ENCODE data around the gene ONECUT2. TPM values are rescaled to one million over a fixed set of nuclear protein-coding genes. Genes with fewer than 3 reads are reported as not detected.

The ONECUT2 gene
- total RNA-seq, 2 experiments from 2014 or later: not detected

DNA sequence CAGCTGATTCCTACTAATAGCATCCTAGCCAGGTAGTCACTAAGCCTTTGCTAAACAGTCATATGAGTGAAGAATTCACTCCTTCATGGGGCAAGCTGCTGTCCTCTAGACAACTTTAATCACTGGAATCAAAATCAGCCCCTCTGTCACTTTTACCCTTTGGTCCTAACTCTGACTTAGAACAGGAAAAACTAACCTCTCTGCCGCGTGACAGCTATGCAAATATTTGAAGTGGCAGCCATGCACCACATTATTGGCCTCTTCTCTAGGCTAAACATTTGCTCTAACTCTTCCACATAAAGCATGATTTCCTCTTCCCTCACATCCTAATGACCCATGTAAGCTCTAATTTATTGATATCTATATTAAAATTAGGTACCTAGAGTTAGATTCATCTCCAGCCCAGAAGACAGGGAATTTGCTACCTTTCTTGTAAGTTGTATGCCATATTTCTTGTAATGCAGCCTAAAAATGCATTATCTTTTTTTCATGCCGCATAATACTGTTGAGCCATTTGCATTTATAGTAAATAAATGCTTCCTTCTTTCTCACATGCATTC is 12.8 kb upstream of the ONECUT2 start:
- Mint-ChIP-seq H3K9me3 (peaks cover 6% of the 10 kb centered on the region), H3K4me1 (ENCODE audit: low read depth) (no peaks in the 10 kb centered on the region), H3K36me3 (ENCODE audit: low read depth) (no peaks in the 10 kb centered on the region), H3K27ac (no peak overlapping the region), H3K4me3 (no peak overlapping the region), H3K27me3 (peaks cover 36% of the 10 kb centered on the region)
- TF ChIP-seq, protein P1, sequence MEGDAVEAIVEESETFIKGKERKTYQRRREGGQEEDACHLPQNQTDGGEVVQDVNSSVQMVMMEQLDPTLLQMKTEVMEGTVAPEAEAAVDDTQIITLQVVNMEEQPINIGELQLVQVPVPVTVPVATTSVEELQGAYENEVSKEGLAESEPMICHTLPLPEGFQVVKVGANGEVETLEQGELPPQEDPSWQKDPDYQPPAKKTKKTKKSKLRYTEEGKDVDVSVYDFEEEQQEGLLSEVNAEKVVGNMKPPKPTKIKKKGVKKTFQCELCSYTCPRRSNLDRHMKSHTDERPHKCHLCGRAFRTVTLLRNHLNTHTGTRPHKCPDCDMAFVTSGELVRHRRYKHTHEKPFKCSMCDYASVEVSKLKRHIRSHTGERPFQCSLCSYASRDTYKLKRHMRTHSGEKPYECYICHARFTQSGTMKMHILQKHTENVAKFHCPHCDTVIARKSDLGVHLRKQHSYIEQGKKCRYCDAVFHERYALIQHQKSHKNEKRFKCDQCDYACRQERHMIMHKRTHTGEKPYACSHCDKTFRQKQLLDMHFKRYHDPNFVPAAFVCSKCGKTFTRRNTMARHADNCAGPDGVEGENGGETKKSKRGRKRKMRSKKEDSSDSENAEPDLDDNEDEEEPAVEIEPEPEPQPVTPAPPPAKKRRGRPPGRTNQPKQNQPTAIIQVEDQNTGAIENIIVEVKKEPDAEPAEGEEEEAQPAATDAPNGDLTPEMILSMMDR (IDR thresholded peaks at IDR 0.05): no peak
- POLR2A ChIA-PET: interaction anchor here (1.3 kb wide), 1 partner anchor 14 kb away, joined by 3 read pairs; no protein-coding TSS in a partner anchor
- intact Hi-C loops (cut with micrococcal nuclease): no loop called here
- CTCF ChIA-PET: no interaction called here
- no peak for DNase-seq
- ATAC-seq: no peak

DNA sequence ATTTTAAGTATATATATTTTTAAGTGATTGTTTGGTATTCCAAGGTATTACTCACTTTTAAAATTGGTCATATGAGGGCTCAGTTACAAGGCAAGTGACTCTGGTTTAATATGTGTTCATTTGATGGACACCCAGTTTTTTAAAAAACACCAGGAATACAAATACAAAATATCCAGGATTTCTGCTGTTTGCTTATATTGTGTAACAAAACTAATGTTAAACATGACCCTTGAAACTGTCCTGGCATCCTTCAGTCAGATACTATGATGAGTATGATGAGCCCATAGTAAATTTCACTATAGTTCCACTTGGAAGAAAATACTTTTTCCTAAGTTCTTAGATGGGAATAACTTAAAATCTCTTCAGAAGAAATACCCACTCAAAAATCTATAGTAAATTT is 11.4 kb upstream of the ONECUT2 start:
- ChIA-PET POLR2A (no interaction called here), CTCF (no interaction called here)
- Mint-ChIP-seq H3K4me1 (ENCODE audit: low read depth) (peaks cover under 1% of the 10 kb centered on the region), H3K4me3 (no peak overlapping the region), H3K27me3 (peaks cover 36% of the 10 kb centered on the region), H3K36me3 (ENCODE audit: low read depth) (no peaks in the 10 kb centered on the region), H3K27ac (no peak overlapping the region), H3K9me3 (peaks cover 6% of the 10 kb centered on the region)
- TF ChIP-seq, protein P1 (IDR thresholded peaks at IDR 0.05): no peak
- no peak for ATAC-seq
- DNase-seq: no peak
- intact Hi-C loops (cut with micrococcal nuclease): no loop called here

DNA sequence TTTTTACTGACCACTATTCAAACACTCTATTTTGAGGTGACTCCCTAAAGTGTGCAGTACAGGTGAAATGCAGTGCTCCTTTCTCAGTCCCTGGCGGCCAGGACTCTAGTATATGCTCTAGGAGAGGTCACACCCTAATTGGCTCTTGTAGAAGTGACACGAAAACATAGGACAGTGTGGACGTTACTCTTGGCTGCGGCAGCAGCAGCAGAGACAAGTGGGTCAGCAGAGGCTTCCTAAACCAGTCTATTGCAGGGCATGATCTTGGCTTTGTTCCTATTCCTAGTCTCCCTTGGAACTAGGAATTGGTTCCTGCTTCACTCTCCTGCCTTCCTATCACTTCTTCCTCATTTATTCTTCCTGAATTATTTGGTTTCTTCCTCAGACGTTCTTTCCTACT is 10.1 kb upstream of the ONECUT2 start:
- H3K27me3 Mint-ChIP-seq: peaks cover 45% of the 10 kb centered on the region
- CTCF ChIA-PET: no interaction called here
- no peak overlapping the region for H3K4me3 Mint-ChIP-seq
- intact Hi-C loops (cut with micrococcal nuclease): no loop called here
- POLR2A ChIA-PET: no interaction called here
- no peak overlapping the region for H3K27ac Mint-ChIP-seq
- H3K4me1 Mint-ChIP-seq (ENCODE audit: low read depth): peaks cover 12% of the 10 kb centered on the region
- TF ChIP-seq, protein P1 (IDR thresholded peaks at IDR 0.05): no peak
- DNase-seq: no peak
- peaks cover 12% of the 10 kb centered on the region for H3K9me3 Mint-ChIP-seq
- H3K36me3 Mint-ChIP-seq (ENCODE audit: low read depth): peaks cover 10% of the 10 kb centered on the region
- ATAC-seq: no peak

DNA sequence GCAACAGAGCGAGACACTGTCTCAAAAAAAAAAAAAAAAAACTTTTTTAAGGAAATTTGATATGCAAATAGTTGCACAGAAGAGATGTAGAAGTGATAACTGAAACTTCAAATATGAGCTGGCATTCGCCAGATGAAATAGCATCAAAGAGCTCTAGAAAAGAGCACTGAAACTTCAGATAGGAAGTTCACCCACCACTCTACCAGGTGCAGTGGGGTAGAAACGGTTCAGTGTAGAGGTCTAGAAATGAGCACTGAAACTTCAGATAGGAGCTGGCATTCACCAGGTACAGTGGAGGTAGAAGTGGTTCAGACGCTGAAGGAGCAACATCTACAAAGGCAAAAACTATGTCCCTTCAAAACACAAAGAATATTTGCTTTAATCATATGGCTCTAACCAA is 9.0 kb upstream of the ONECUT2 start:
- H3K9me3 Mint-ChIP-seq: peaks cover 10% of the 10 kb centered on the region
- H3K27me3 Mint-ChIP-seq: peaks cover 51% of the 10 kb centered on the region
- DNase-seq (peak; percentile 24), ATAC-seq (peak; percentile 71)
- ChIA-PET POLR2A (no interaction called here), CTCF (no interaction called here)
- peaks cover 14% of the 10 kb centered on the region for H3K4me1 Mint-ChIP-seq (ENCODE audit: low read depth)
- peaks cover 10% of the 10 kb centered on the region for H3K36me3 Mint-ChIP-seq (ENCODE audit: low read depth)
- H3K4me3 Mint-ChIP-seq: no peak overlapping the region
- TF ChIP-seq, protein P1 (IDR thresholded peaks at IDR 0.05): no peak
- intact Hi-C loops (cut with micrococcal nuclease): no loop called here
- no peak overlapping the region for H3K27ac Mint-ChIP-seq

DNA sequence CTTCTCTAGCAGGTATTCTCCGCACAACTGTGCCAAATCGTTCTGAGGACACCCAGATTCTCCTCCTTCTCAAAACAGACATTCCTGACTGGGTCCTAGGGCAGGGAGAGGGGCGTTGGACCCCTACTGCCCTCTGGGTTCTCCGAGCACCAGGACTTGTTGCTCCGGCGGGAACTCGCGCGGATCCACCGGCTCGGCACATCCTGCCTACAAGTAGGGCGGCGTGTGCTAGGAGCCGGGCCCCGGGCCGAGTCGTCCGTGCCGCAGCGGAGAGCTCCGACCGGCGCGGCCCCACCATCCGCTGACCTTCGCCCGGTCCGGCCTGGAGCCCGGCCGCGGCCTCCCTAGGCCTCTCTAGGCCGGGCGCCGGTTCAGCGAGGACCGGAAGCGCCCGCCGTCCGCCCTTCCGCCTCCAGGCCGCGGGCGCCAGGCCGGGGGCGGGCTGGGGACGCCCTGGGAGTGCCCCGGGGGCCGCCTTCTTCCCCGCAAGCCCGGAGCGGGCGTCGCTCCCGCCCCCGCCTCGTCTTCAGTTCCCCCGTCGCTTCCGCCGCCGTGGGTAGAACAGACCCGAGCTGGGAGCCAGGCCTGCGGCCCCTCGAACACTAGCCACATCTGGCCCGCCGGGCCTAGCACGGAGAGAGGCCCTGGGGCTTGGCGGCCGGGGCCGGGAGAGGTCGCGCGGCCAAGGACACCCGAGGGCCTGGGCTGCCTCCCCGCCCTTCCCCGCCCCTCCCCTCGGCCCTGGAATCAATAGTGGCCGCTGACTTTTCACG is 7.6 kb upstream of the ONECUT2 start:
- no peak overlapping the region for H3K4me3 Mint-ChIP-seq
- POLR2A ChIA-PET: no interaction called here
- CTCF ChIA-PET: no interaction called here
- intact Hi-C loops (cut with micrococcal nuclease): no loop called here
- H3K4me1 Mint-ChIP-seq (ENCODE audit: low read depth): peaks cover 14% of the 10 kb centered on the region
- ATAC-seq: peak; percentile 29
- DNase-seq: peak; percentile 8
- H3K9me3 Mint-ChIP-seq: peaks cover 10% of the 10 kb centered on the region
- peaks cover 10% of the 10 kb centered on the region for H3K36me3 Mint-ChIP-seq (ENCODE audit: low read depth)
- peaks cover 59% of the 10 kb centered on the region for H3K27me3 Mint-ChIP-seq
- no peak overlapping the region for H3K27ac Mint-ChIP-seq
- TF ChIP-seq, protein P1 (IDR thresholded peaks at IDR 0.05): no peak
